ENCODE data around the gene SPINT2. TPM values are rescaled to one million over a fixed set of nuclear protein-coding genes. Genes with fewer than 3 reads are reported as not detected.

SPINT2 gene
- total and polyA plus RNA-seq, 9 donors: 2.6 to 30.1 (median 4.7) TPM

GRCh38 chr19:38291855-38292254, 27.5 kb downstream of the SPINT2 start:
- Histone ChIP-seq H3K27ac (ENCODE audit: low read length) (no peak overlapping the region), H3K27me3 (ENCODE audit: control insufficient read depth, insufficient read depth, low read length) (no peaks in the 10 kb centered on the region), H3K4me1 (ENCODE audit: control insufficient read depth, insufficient read depth, low read length) (peaks cover 24% of the 10 kb centered on the region), H3K9me3 (replicated peaks; ENCODE audit: control insufficient read depth, low read depth, low read length) (no peaks in the 10 kb centered on the region), H3K36me3 (ENCODE audit: control insufficient read depth, insufficient read depth, low read length) (no peaks in the 10 kb centered on the region), H3K4me3 (ENCODE audit: low read length) (no peak overlapping the region)
- WGBS (ENCODE audit: insufficient coverage): 73% methylated on average over 10 of the region's 15 CpGs
- DNase-seq: no peak

GRCh38 chr19:38293281-38293680, 28.9 kb downstream of the SPINT2 start:
- no peak for DNase-seq
- 62% methylated on average over 3 of the region's 9 CpGs for WGBS (ENCODE audit: insufficient coverage)
- H3K36me3 ChIP-seq (ENCODE audit: control insufficient read depth, insufficient read depth, low read length): no peaks in the 10 kb centered on the region

GRCh38 chr19:38294090-38294489, 29.7 kb downstream of the SPINT2 start:
- WGBS (ENCODE audit: insufficient coverage): 65% methylated on average over 7 of the region's 8 CpGs
- H3K9me3 ChIP-seq (replicated peaks; ENCODE audit: control insufficient read depth, low read depth, low read length): no peaks in the 10 kb centered on the region

More at GRCh38 chr19:38293281-38293680, 28.9 kb downstream of the SPINT2 start:
- Histone ChIP-seq H3K4me3 (ENCODE audit: low read length) (no peak overlapping the region), H3K4me1 (ENCODE audit: control insufficient read depth, insufficient read depth, low read length) (peaks cover 22% of the 10 kb centered on the region), H3K9me3 (replicated peaks; ENCODE audit: control insufficient read depth, low read depth, low read length) (no peaks in the 10 kb centered on the region), H3K27me3 (ENCODE audit: control insufficient read depth, insufficient read depth, low read length) (no peaks in the 10 kb centered on the region), H3K27ac (ENCODE audit: low read length) (no peak overlapping the region)

GRCh38 chr19:38298821-38299680, 34.7 kb downstream of the SPINT2 start:
- Histone ChIP-seq H3K36me3 (ENCODE audit: control insufficient read depth, insufficient read depth, low read length) (no peaks in the 10 kb centered on the region), H3K4me3 (ENCODE audit: low read length) (no peak overlapping the region), H3K27me3 (ENCODE audit: control insufficient read depth, insufficient read depth, low read length) (no peaks in the 10 kb centered on the region), H3K27ac (ENCODE audit: low read length) (no peak overlapping the region), H3K4me1 (ENCODE audit: control insufficient read depth, insufficient read depth, low read length) (no peaks in the 10 kb centered on the region), H3K9me3 (replicated peaks; ENCODE audit: control insufficient read depth, low read depth, low read length) (no peaks in the 10 kb centered on the region)
- DNase-seq: no peak
- 35% methylated on average over 9 of the region's 11 CpGs for WGBS (ENCODE audit: insufficient coverage)

More at GRCh38 chr19:38294090-38294489, 29.7 kb downstream of the SPINT2 start:
- peaks cover 15% of the 10 kb centered on the region for H3K4me1 ChIP-seq (ENCODE audit: control insufficient read depth, insufficient read depth, low read length)
- no peaks in the 10 kb centered on the region for H3K27me3 ChIP-seq (ENCODE audit: control insufficient read depth, insufficient read depth, low read length)
- H3K27ac ChIP-seq (ENCODE audit: low read length): no peak overlapping the region
- DNase-seq: no peak
- H3K36me3 ChIP-seq (ENCODE audit: control insufficient read depth, insufficient read depth, low read length): no peaks in the 10 kb centered on the region
- no peak overlapping the region for H3K4me3 ChIP-seq (ENCODE audit: low read length)

DNA sequence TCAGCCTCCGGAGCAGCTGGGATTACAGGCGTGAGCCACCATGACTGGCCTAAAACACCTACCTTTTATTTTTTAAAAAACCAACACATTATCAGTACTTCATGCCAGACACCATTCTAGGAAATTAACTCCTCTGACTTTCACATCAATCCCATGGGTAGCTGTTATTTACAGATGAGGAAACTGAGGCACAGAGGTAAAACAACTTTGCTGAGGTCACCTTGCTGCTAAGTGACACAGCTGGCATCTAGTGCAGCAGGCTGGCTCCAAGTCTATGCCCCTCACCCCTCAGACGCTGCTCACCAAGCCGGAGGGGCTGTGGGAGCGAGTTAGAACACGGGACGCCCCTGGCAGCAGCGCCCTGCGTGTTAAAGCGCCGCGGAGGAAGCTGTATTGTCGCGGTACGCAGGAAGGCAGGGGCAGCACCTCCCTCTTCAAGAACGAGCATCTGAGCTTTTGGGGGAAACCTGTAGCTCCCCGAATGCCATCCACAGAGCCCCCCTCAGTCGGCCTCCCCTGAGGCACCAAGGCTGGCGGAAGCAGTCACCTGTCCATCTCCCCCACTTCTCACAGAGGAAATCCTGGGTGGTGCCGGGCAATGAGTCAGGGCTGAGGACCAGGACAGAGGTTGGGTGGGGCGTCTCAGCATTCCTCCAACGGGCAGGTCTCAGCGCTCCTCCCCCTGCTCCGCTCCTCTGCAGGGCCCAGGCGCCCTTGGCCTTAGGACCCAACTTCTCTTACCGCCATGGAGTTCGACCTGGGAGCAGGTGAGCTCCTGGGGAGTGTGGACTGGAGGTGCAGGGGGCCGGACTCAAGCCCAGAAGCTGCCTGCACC, 39.4 kb downstream of the SPINT2 start, which contains the start of gene C19orf33:
C19orf33 (plus strand) TSS at position 735 of the 835 bp plus-strand sequence; CDS start at position 746, 11 bp downstream.
- Histone ChIP-seq H3K9me3 (replicated peaks; ENCODE audit: control insufficient read depth, low read depth, low read length) (no peaks in the 10 kb centered on the region), H3K27me3 (ENCODE audit: control insufficient read depth, insufficient read depth, low read length) (no peaks in the 10 kb centered on the region), H3K4me1 (ENCODE audit: control insufficient read depth, insufficient read depth, low read length) (no peaks in the 10 kb centered on the region), H3K4me3 (ENCODE audit: low read length) (no peak within 1 kb of the TSS), H3K27ac (ENCODE audit: low read length) (no peak within 1 kb of the TSS), H3K36me3 (ENCODE audit: control insufficient read depth, insufficient read depth, low read length) (peaks cover 25% of the 10 kb centered on the region)
- no peak for DNase-seq
- 66% methylated on average over 17 of the region's 28 CpGs for WGBS (ENCODE audit: insufficient coverage)

GRCh38 chr19:38304352-38304865, 40.0 kb downstream of the SPINT2 start:
- no peak overlapping the region for H3K27ac ChIP-seq (ENCODE audit: low read length)
- H3K27me3 ChIP-seq (ENCODE audit: control insufficient read depth, insufficient read depth, low read length): no peaks in the 10 kb centered on the region
- H3K4me1 ChIP-seq (ENCODE audit: control insufficient read depth, insufficient read depth, low read length): no peaks in the 10 kb centered on the region
- 54% methylated on average over 17 of the region's 27 CpGs for WGBS (ENCODE audit: insufficient coverage)
- DNase-seq: no peak
- H3K36me3 ChIP-seq (ENCODE audit: control insufficient read depth, insufficient read depth, low read length): peaks cover 29% of the 10 kb centered on the region
- no peak overlapping the region for H3K4me3 ChIP-seq (ENCODE audit: low read length)
- H3K9me3 ChIP-seq (replicated peaks; ENCODE audit: control insufficient read depth, low read depth, low read length): no peaks in the 10 kb centered on the region

- Histone ChIP-seq H3K9me3 (replicated peaks; ENCODE audit: control insufficient read depth, low read depth, low read length) (no peaks in the 10 kb centered on the region), H3K27me3 (ENCODE audit: control insufficient read depth, insufficient read depth, low read length) (no peaks in the 10 kb centered on the region), H3K4me1 (ENCODE audit: control insufficient read depth, insufficient read depth, low read length) (no peaks in the 10 kb centered on the region), H3K4me3 (ENCODE audit: low read length) (no peak overlapping the region), H3K36me3 (ENCODE audit: control insufficient read depth, insufficient read depth, low read length) (peaks cover 29% of the 10 kb centered on the region), H3K27ac (ENCODE audit: low read length) (no peak overlapping the region)
- peak; percentile 43 for DNase-seq
- 37% methylated on average over 24 of the region's 29 CpGs for WGBS (ENCODE audit: insufficient coverage)
Measured at GRCh38 chr19:38304866-38305429, 40.6 kb downstream of the SPINT2 start.

GRCh38 chr19:38306236-38306635, 41.9 kb downstream of the SPINT2 start:
- Histone ChIP-seq H3K4me1 (ENCODE audit: control insufficient read depth, insufficient read depth, low read length) (no peaks in the 10 kb centered on the region), H3K36me3 (ENCODE audit: control insufficient read depth, insufficient read depth, low read length) (peaks cover 29% of the 10 kb centered on the region), H3K27ac (ENCODE audit: low read length) (no peak overlapping the region), H3K4me3 (ENCODE audit: low read length) (no peak overlapping the region), H3K9me3 (replicated peaks; ENCODE audit: control insufficient read depth, low read depth, low read length) (no peaks in the 10 kb centered on the region), H3K27me3 (ENCODE audit: control insufficient read depth, insufficient read depth, low read length) (no peaks in the 10 kb centered on the region)
- 33% methylated on average over 1 of the region's 3 CpGs for WGBS (ENCODE audit: insufficient coverage)
- no peak for DNase-seq

- no peaks in the 10 kb centered on the region for H3K4me1 ChIP-seq (ENCODE audit: control insufficient read depth, insufficient read depth, low read length)
- no peak overlapping the region for H3K4me3 ChIP-seq (ENCODE audit: low read length)
- peaks cover 29% of the 10 kb centered on the region for H3K36me3 ChIP-seq (ENCODE audit: control insufficient read depth, insufficient read depth, low read length)
- WGBS (ENCODE audit: insufficient coverage): 95% methylated on average over 3 of the region's 4 CpGs
- H3K27me3 ChIP-seq (ENCODE audit: control insufficient read depth, insufficient read depth, low read length): no peaks in the 10 kb centered on the region
- DNase-seq: no peak
- H3K9me3 ChIP-seq (replicated peaks; ENCODE audit: control insufficient read depth, low read depth, low read length): no peaks in the 10 kb centered on the region
- H3K27ac ChIP-seq (ENCODE audit: low read length): no peak overlapping the region
Measured at GRCh38 chr19:38307076-38307475, 42.7 kb downstream of the SPINT2 start.
